Transverse colon (tissue), 4 donors: ENCODE data around the gene ARFGAP3. TPM values are rescaled to one million over a fixed set of nuclear protein-coding genes. Genes with fewer than 3 reads are reported as not detected.

Source experiments
- DNase-seq: peaks from one replicate; pipeline ENCODE4 v3.0.0-alpha.2; 2019
- H3K27ac ChIP-seq, 4 donors: fragments of 200-600 bp; sonication (generic); 2 replicates each; pipeline ENCODE4 v1.5.1; 2016 to 2018; ENCODE audit warnings: inconsistent platforms in 4 of 4
- H3K27me3 ChIP-seq: fragments of 200-600 bp; sonication (generic); 2 replicates; pipeline ENCODE4 v1.5.1; 2017; ENCODE audit warnings: inconsistent platforms
- H3K36me3 ChIP-seq, 4 donors: fragments of 200-600 bp; sonication (generic); 2 replicates each; pipeline ENCODE4 v1.5.1; 2017 to 2019; ENCODE audit warnings: inconsistent platforms in 4 of 4
- H3K4me1 ChIP-seq, 4 donors: fragments of 200-600 bp; sonication (generic); 2 replicates each; pipeline ENCODE4 v1.5.1; 2017 to 2020; ENCODE audit warnings: inconsistent platforms in 4 of 4
- H3K4me3 ChIP-seq, 4 donors: fragments of 200-600 bp; sonication (generic); 1 replicate in 1 of 4; 2 replicates in 3 of 4; pipeline versions ENCODE4 v1.5.1 to v1.6.1; 2017 to 2019; ENCODE audit warnings: inconsistent platforms in 4 of 4
- H3K9me3 ChIP-seq, 2 donors: fragments of 200-600 bp; sonication (generic); 2 replicates each; pipeline ENCODE4 v1.5.1; 2017 to 2019; ENCODE audit warnings: inconsistent platforms in 2 of 2
- CTCF ChIP-seq, 5 experiments: fragments of 200-600 bp in 3 of 5; fragments of 450-650 bp in 2 of 5; sonication (generic) in 3 of 5; IDR thresholded peaks; 1 replicate in 2 of 5; 2 replicates in 3 of 5; pipeline ENCODE4 v1.5.1; 2016 to 2017; ENCODE audit warnings: antibody characterized with exemption in 5 of 5, inconsistent platforms in 3 of 5, mild to moderate bottlenecking in 2 of 5, moderate library complexity in 1 of 5
- EP300 ChIP-seq: sonication (generic); formaldehyde crosslinking; IDR thresholded peaks from one replicate; pipeline ENCODE4 v1.6.1; 2017; ENCODE audit warnings: antibody characterized with exemption, low read depth
- POLR2A ChIP-seq: fragments of 450-650 bp; IDR thresholded peaks from one replicate; pipeline ENCODE4 v1.6.1; 2016; ENCODE audit warnings: antibody characterized with exemption, mild to moderate bottlenecking, moderate library complexity
- POLR2AphosphoS5 ChIP-seq, 3 donors: sonication (generic); formaldehyde crosslinking; IDR thresholded peaks; one replicate each; pipeline ENCODE4 v1.6.1; 2016; ENCODE audit warnings: antibody characterized with exemption in 3 of 3
- WGBS, 2 donors: methylation state at CpG; one replicate each; pipeline ENCODE4 v1.1.5; 2018; ENCODE audit warnings: low coverage in 1 of 2; 5-methylcytosine and 5-hydroxymethylcytosine counted together
- in situ Hi-C, 4 donors: fragments of 200-750 bp; cut with MboI; loops; one replicate each; pipeline versions ENCODE4 v1.15.0 to v1.15.1; 2017; ENCODE audit warnings: low sequenced_read_pairs in 3 of 4, low pct_ligation_motif_present in 1 of 4, low pct_unique_long_range_greater_than_20kb in 1 of 4
- intact Hi-C: fragments of 100-400 bp; cut with DNase I; formaldehyde crosslinking; loops from one replicate; pipeline ENCODE4 v1.15.1; 2023; ENCODE audit warnings: low total_unique reads
- total RNA-seq, 4 donors: library from RNA; depleted of rRNA; stranded (reverse); fragments of >200 nt; gene quantifications; one replicate each; pipeline ENCODE4 v1.1.0, GENCODE V29; 2016

The ARFGAP3 gene
- total RNA-seq, 4 donors from 2014 or later, result 24.3 to 43.5 (median 33.3) TPM

- Histone ChIP-seq H3K4me1 (peaks cover 0 to 8% (median 2%) of the 10 kb centered on the region in 4 donors), H3K4me3 (no peak overlapping the region), H3K9me3 (no peaks in the 10 kb centered on the region), H3K36me3 (no peaks in the 10 kb centered on the region), H3K27ac (peak overlapping the region; percentile 61 to 67 (median 64)), H3K27me3 (no peaks in the 10 kb centered on the region)
- intact Hi-C loops, result no loop called here
- in situ Hi-C loops, result no loop called here
- TF ChIP-seq POLR2A, result no peak
- no peak for TF ChIP-seq EP300
- TF ChIP-seq POLR2AphosphoS5 (IDR thresholded peaks at IDR 0.05), result no peak
- TF ChIP-seq CTCF (IDR thresholded peaks at IDR 0.05), result no peak
- 83% methylated on average over 13 of the region's 13 CpGs; no CpG with 5 or more reads in 1 of the 2 donors for WGBS, 2 donors
- DNase-seq, result no peak
Measured at GRCh38 chr22:42792453-42792908, 64.6 kb downstream of the ARFGAP3 start.

- intact Hi-C loops (no loop called here), in situ Hi-C loops (no loop called here)
- 72% methylated on average over 15 of the region's 20 CpGs; no CpG with 5 or more reads in 1 of the 2 donors for WGBS, 2 donors
- peak overlapping the region; percentile 61 to 67 (median 64) for H3K27ac ChIP-seq
- peaks cover 0 to 8% (median 2%) of the 10 kb centered on the region in 4 donors for H3K4me1 ChIP-seq
- TF ChIP-seq POLR2AphosphoS5 (IDR thresholded peaks at IDR 0.05) (peak in 2 of 3 donors; percentile 9 to 64), EP300 (no peak)
- H3K36me3 ChIP-seq, result no peaks in the 10 kb centered on the region
- peak; percentile 25 for DNase-seq
- H3K27me3 ChIP-seq, result no peaks in the 10 kb centered on the region
- H3K4me3 ChIP-seq, result no peak overlapping the region
- H3K9me3 ChIP-seq, result no peaks in the 10 kb centered on the region
Measured at GRCh38 chr22:42791721-42792452, 65.2 kb downstream of the ARFGAP3 start.

- Histone ChIP-seq H3K36me3 (no peaks in the 10 kb centered on the region), H3K27ac (no peak overlapping the region), H3K4me1 (peaks cover 0 to 8% (median 2%) of the 10 kb centered on the region in 4 donors), H3K27me3 (no peaks in the 10 kb centered on the region), H3K4me3 (no peak overlapping the region), H3K9me3 (no peaks in the 10 kb centered on the region)
- intact Hi-C loops, result no loop called here
- TF ChIP-seq POLR2AphosphoS5 (IDR thresholded peaks at IDR 0.05), result no peak
- no peak for TF ChIP-seq CTCF (IDR thresholded peaks at IDR 0.05)
- TF ChIP-seq POLR2A, result no peak
- TF ChIP-seq EP300, result no peak
- DNase-seq, result no peak
- in situ Hi-C loops, result no loop called here
- 96% methylated on average over 11 of the region's 11 CpGs; no CpG with 5 or more reads in 1 of the 2 donors for WGBS, 2 donors
Measured at GRCh38 chr22:42788466-42788865, 68.6 kb downstream of the ARFGAP3 start.

- TF ChIP-seq EP300 (no peak), CTCF (IDR thresholded peaks at IDR 0.05) (no peak), POLR2A (no peak), POLR2AphosphoS5 (IDR thresholded peaks at IDR 0.05) (no peak)
- Histone ChIP-seq H3K9me3 (no peaks in the 10 kb centered on the region), H3K4me1 (peaks cover 0 to 8% (median 2%) of the 10 kb centered on the region in 4 donors), H3K4me3 (no peak overlapping the region), H3K36me3 (no peaks in the 10 kb centered on the region), H3K27me3 (no peaks in the 10 kb centered on the region), H3K27ac (no peak overlapping the region)
- DNase-seq, result no peak
- intact Hi-C loops, result no loop called here
- 17 to 84% methylated on average over 1 to 12 of the region's 12 CpGs for WGBS, 2 donors
- in situ Hi-C loops, result no loop called here
Measured at GRCh38 chr22:42788021-42788420, 69.1 kb downstream of the ARFGAP3 start.
